Measurements from ENCODE around the gene FRMD8.

DNA sequence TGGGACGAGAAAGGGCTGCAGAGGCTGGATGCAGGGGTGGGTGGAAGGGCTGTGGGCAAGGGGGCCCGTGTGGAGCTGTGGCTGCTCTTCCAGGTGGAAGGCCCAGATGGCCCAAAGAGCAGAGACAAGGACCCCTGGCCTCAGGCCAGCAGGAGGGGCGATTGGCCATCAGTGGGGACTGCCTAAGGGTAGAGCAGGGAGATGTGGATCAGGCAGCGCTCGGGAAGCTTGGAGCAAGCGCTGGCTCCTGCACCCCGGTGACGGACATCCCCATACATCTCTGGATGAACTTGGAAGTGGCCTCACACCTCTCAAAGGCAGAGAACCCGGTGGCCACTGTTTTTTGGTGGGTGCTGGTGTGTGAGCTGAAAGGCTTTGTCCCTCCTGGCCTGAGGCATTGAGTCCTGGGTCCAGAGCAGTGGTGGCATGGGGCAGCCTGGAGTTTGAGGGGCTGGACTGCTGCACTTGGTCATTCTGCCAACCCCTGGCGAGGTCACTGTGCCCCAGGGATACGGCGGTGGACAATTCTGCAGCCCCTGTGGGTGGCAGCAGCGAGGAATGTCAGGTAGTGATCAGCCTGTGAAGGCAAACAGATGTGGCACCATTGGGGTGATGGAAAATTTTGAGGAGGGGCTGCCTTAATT is 5.9 kb downstream of the FRMD8 start:
- TF ChIP-seq, protein P1, sequence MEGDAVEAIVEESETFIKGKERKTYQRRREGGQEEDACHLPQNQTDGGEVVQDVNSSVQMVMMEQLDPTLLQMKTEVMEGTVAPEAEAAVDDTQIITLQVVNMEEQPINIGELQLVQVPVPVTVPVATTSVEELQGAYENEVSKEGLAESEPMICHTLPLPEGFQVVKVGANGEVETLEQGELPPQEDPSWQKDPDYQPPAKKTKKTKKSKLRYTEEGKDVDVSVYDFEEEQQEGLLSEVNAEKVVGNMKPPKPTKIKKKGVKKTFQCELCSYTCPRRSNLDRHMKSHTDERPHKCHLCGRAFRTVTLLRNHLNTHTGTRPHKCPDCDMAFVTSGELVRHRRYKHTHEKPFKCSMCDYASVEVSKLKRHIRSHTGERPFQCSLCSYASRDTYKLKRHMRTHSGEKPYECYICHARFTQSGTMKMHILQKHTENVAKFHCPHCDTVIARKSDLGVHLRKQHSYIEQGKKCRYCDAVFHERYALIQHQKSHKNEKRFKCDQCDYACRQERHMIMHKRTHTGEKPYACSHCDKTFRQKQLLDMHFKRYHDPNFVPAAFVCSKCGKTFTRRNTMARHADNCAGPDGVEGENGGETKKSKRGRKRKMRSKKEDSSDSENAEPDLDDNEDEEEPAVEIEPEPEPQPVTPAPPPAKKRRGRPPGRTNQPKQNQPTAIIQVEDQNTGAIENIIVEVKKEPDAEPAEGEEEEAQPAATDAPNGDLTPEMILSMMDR (IDR thresholded peaks at IDR 0.05; ENCODE audit: low read length), result no peak
- TF ChIP-seq EZH2 (IDR thresholded peaks at IDR 0.05; ENCODE audit: borderline replicate concordance, low read length), result no peak

All from OCI-LY1 (cell line).